Neural cell (in vitro differentiated cells): ENCODE results near the gene KIF14. TPM values are rescaled to one million over a fixed set of nuclear protein-coding genes. Genes with fewer than 3 reads are reported as not detected.

Experiments used
- H2AFZ ChIP-seq: fragments of 200-600, 300-800 bp; sonication (generic), shearing (Covaris generic); 2 replicates; pipeline ENCODE4 v1.6.0; 2014; ENCODE audit warnings: low read depth, mild to moderate bottlenecking, antibody characterized with exemption, low read length, moderate library complexity
- H3F3A ChIP-seq: fragments of 200-600 bp; shearing (Covaris generic); 2 replicates; pipeline ENCODE4 v1.6.1; 2016; ENCODE audit warnings: mild to moderate bottlenecking, moderate library complexity, mixed read lengths, antibody characterized with exemption, low read length; ENCODE audit not compliant: insufficient read depth, poor library complexity, severe bottlenecking
- H3K27ac ChIP-seq: fragments of 200-600, 300-800 bp; sonication (generic), shearing (Covaris generic); 2 replicates; pipeline ENCODE4 v1.5.1; 2014; ENCODE audit warnings: mild to moderate bottlenecking, low read length, moderate library complexity
- H3K27me3 ChIP-seq: fragments of 300-800, 200-600 bp; sonication (generic), shearing (Covaris generic); 2 replicates; pipeline ENCODE4 v1.6.0; 2014; ENCODE audit warnings: mild to moderate bottlenecking, low read depth, low read length, moderate library complexity; ENCODE audit not compliant: insufficient read depth
- H3K36me3 ChIP-seq: fragments of 300-800, 200-600 bp; sonication (generic), shearing (Covaris generic); 2 replicates; pipeline ENCODE4 v1.5.1; 2014; ENCODE audit warnings: mild to moderate bottlenecking, antibody characterized with exemption, low read length, moderate library complexity; ENCODE audit not compliant: insufficient read depth
- H3K4me2 ChIP-seq: fragments of 300-800, 200-600 bp; sonication (generic), shearing (Covaris generic); 2 replicates; pipeline ENCODE4 v1.6.0; 2014; ENCODE audit warnings: mild to moderate bottlenecking, low read length
- H3K4me3 ChIP-seq: fragments of 300-800, 200-600 bp; sonication (generic), shearing (Covaris generic); 2 replicates; pipeline ENCODE4 v1.5.1; 2014; ENCODE audit warnings: mild to moderate bottlenecking, low read length, moderate library complexity
- H3K79me2 ChIP-seq: fragments of 200-600 bp; shearing (Covaris generic); replicated peaks from 2 replicates; pipeline ENCODE4 v1.6.0; 2014; ENCODE audit warnings: mild to moderate bottlenecking, low read length, moderate library complexity; ENCODE audit not compliant: insufficient read depth
- H3K9ac ChIP-seq: fragments of 300-800, 200-600 bp; sonication (generic), shearing (Covaris generic); 2 replicates; pipeline ENCODE4 v1.6.1; 2016; ENCODE audit warnings: mild to moderate bottlenecking, low read length, mixed read lengths
- H3K9me2 ChIP-seq: fragments of 200-600 bp; shearing (Covaris generic); 2 replicates; pipeline ENCODE4 v1.6.1; 2016; ENCODE audit warnings: mild to moderate bottlenecking, low read length, mixed read lengths; ENCODE audit not compliant: insufficient read depth
- H3K9me3 ChIP-seq: fragments of 200-600, 300-800 bp; sonication (generic), shearing (Covaris generic); 2 replicates; pipeline ENCODE4 v1.6.1; 2016; ENCODE audit warnings: mild to moderate bottlenecking, mixed run types, low read length, moderate library complexity, mixed read lengths
- H4K20me1 ChIP-seq: fragments of 200-600 bp; shearing (Covaris generic); 2 replicates; pipeline ENCODE4 v1.6.1; 2016; ENCODE audit warnings: mild to moderate bottlenecking, mixed run types; ENCODE audit not compliant: insufficient read depth
- CTCF ChIP-seq: fragments of 450-650 bp; IDR thresholded peaks from 2 replicates; pipeline ENCODE4 v1.5.1; 2014; ENCODE audit warnings: antibody characterized with exemption, mild to moderate bottlenecking, moderate library complexity; ENCODE audit not compliant: poor library complexity, severe bottlenecking
- EP300 ChIP-seq: fragments of 450-650 bp; conservative IDR thresholded peaks from 2 replicates; pipeline ENCODE4 v1.6.1; 2014; ENCODE audit warnings: antibody characterized with exemption, mild to moderate bottlenecking, moderate library complexity; ENCODE audit not compliant: poor library complexity, severe bottlenecking
- EZH2 ChIP-seq: fragments of 200-600, 300-800 bp; shearing (Covaris generic), sonication (generic); IDR thresholded peaks from 2 replicates; pipeline ENCODE4 v1.6.1; 2014; ENCODE audit warnings: antibody characterized with exemption, low read length, borderline replicate concordance, mild to moderate bottlenecking; ENCODE audit not compliant: insufficient read depth, poor library complexity, severe bottlenecking
- MXI1 ChIP-seq: fragments of 450-650 bp; conservative IDR thresholded peaks from 2 replicates; pipeline ENCODE4 v1.6.1; 2014; ENCODE audit warnings: antibody characterized with exemption, mild to moderate bottlenecking; ENCODE audit not compliant: poor library complexity, severe bottlenecking
- POLR2AphosphoS5 ChIP-seq: IDR thresholded peaks from 2 replicates; pipeline ENCODE4 v1.6.1; 2012
- RAD21 ChIP-seq: fragments of 450-650 bp; conservative IDR thresholded peaks from 2 replicates; pipeline ENCODE4 v1.6.1; 2014; ENCODE audit warnings: antibody characterized with exemption, mild to moderate bottlenecking, moderate library complexity
- REST ChIP-seq: IDR thresholded peaks from 2 replicates; pipeline ENCODE4 v1.6.1; 2012; ENCODE audit warnings: borderline replicate concordance
- SMC3 ChIP-seq: fragments of 450-650 bp; conservative IDR thresholded peaks from 2 replicates; pipeline ENCODE4 v1.6.1; 2014; ENCODE audit warnings: antibody characterized with exemption, mild to moderate bottlenecking, moderate library complexity; ENCODE audit not compliant: poor library complexity
- TAF1 ChIP-seq: IDR thresholded peaks from 2 replicates; pipeline ENCODE4 v1.6.1; 2012; ENCODE audit warnings: low read depth
- polyA plus RNA-seq: library from polyadenylated mRNA; depleted of rRNA; stranded (reverse); fragments of >200 nt; gene quantifications from 2 replicates; pipeline ENCODE4 v1.2.3, GENCODE V29; 2014

KIF14 gene
- polyA plus RNA-seq, 1 donor from 2014 or later, result 0.69 TPM

GRCh38 chr1:200624679-200625335, 4.3 kb upstream of the KIF14 start:
- Histone ChIP-seq H3K9me2 (no peaks in the 10 kb centered on the region), H4K20me1 (no peaks in the 10 kb centered on the region), H3K36me3 (no peaks in the 10 kb centered on the region), H3K4me2 (no peak overlapping the region), H3K27me3 (no peaks in the 10 kb centered on the region), H3K27ac (no peak overlapping the region), H3F3A (no peaks in the 10 kb centered on the region), H3K9ac (no peak overlapping the region), H3K9me3 (no peaks in the 10 kb centered on the region), H3K4me3 (no peak overlapping the region), H2AFZ (no peak overlapping the region), H3K79me2 (peaks cover 6% of the 10 kb centered on the region)
- TF ChIP-seq REST, result no peak
- no peak for TF ChIP-seq RAD21
- no peak for TF ChIP-seq EP300
- no peak for TF ChIP-seq TAF1
- no peak for TF ChIP-seq CTCF
- no peak for TF ChIP-seq EZH2
- TF ChIP-seq MXI1, result no peak
- no peak for TF ChIP-seq SMC3

- no peaks in the 10 kb centered on the region for H3K9me3 ChIP-seq
- H3K4me3 ChIP-seq, result peak overlapping the region; percentile 90
- H3K36me3 ChIP-seq, result no peaks in the 10 kb centered on the region
- no peaks in the 10 kb centered on the region for H3K9me2 ChIP-seq
- no peaks in the 10 kb centered on the region for H3K27me3 ChIP-seq
- H4K20me1 ChIP-seq, result no peaks in the 10 kb centered on the region
- no peak overlapping the region for H2AFZ ChIP-seq
- peak overlapping the region; percentile 98 for H3K4me2 ChIP-seq
- H3K9ac ChIP-seq, result no peak overlapping the region
- H3K27ac ChIP-seq, result no peak overlapping the region
- TF ChIP-seq POLR2AphosphoS5, result no peak
- H3F3A ChIP-seq, result no peaks in the 10 kb centered on the region
- peaks cover 9% of the 10 kb centered on the region for H3K79me2 ChIP-seq
These were observed 668 bp downstream of the KIF14 start for GRCh38 chr1:200619894-200620272.

- Histone ChIP-seq H4K20me1 (no peaks in the 10 kb centered on the region), H3K9me3 (no peaks in the 10 kb centered on the region), H3K36me3 (no peaks in the 10 kb centered on the region), H3F3A (no peaks in the 10 kb centered on the region), H3K9me2 (no peaks in the 10 kb centered on the region), H3K9ac (no peak overlapping the region), H3K79me2 (no peaks in the 10 kb centered on the region), H3K4me2 (no peak overlapping the region), H3K27me3 (no peaks in the 10 kb centered on the region), H3K4me3 (no peak overlapping the region), H3K27ac (no peak overlapping the region), H2AFZ (no peak overlapping the region)
- TF ChIP-seq MXI1, result no peak
- no peak for TF ChIP-seq EZH2
- no peak for TF ChIP-seq TAF1
- no peak for TF ChIP-seq EP300
- no peak for TF ChIP-seq RAD21
These were observed 9.7 kb downstream of the KIF14 start for GRCh38 chr1:200610846-200611245.
